H9 (cell line): ENCODE results near the gene ADGB. TPM values are rescaled to one million over a fixed set of nuclear protein-coding genes. Genes with fewer than 3 reads are reported as not detected.

Experiments used
- DNase-seq: peaks from one replicate; pipeline ENCODE4 v3.0.0-alpha.2; 2017
- H2AFZ ChIP-seq: one replicate; pipeline ENCODE4 v1.6.1; 2013; ENCODE audit warnings: mild to moderate bottlenecking, low read length, control low read depth, moderate library complexity
- H2AK5ac ChIP-seq: 2 replicates; pipeline ENCODE4 v1.6.1; 2013; ENCODE audit warnings: low read length, control low read depth, mixed read lengths; ENCODE audit not compliant: insufficient read length
- H2BK120ac ChIP-seq: one replicate; pipeline ENCODE4 v1.6.1; 2013; ENCODE audit warnings: low read depth, mild to moderate bottlenecking, low read length, control low read depth, inconsistent platforms; ENCODE audit not compliant: poor library complexity, severe bottlenecking
- H2BK12ac ChIP-seq: 2 replicates; pipeline ENCODE4 v1.6.1; 2013; ENCODE audit warnings: low read length, control low read depth, mixed read lengths, low read depth; ENCODE audit not compliant: insufficient read length
- H2BK15ac ChIP-seq: 2 replicates; pipeline ENCODE4 v1.6.1; 2013; ENCODE audit warnings: low read depth, low read length, control low read depth
- H2BK20ac ChIP-seq: one replicate; pipeline ENCODE4 v1.6.1; 2013; ENCODE audit warnings: low read depth, mild to moderate bottlenecking, low read length, control low read depth, inconsistent platforms; ENCODE audit not compliant: poor library complexity, severe bottlenecking
- H2BK5ac ChIP-seq: 2 replicates; pipeline ENCODE4 v1.6.1; 2013; ENCODE audit warnings: low read length, control low read depth, mixed read lengths; ENCODE audit not compliant: insufficient read length
- H3K14ac ChIP-seq: 2 replicates; pipeline ENCODE4 v1.6.1; 2013; ENCODE audit warnings: low read length, control low read depth; ENCODE audit not compliant: insufficient read depth
- H3K18ac ChIP-seq: 2 replicates; pipeline ENCODE4 v1.6.1; 2013; ENCODE audit warnings: low read depth, mild to moderate bottlenecking, mixed read lengths, low read length, control low read depth; ENCODE audit not compliant: insufficient read length
- H3K23ac ChIP-seq: 2 replicates; pipeline ENCODE4 v1.6.1; 2013; ENCODE audit warnings: low read length, control low read depth, mixed read lengths, low read depth; ENCODE audit not compliant: insufficient read length
- H3K23me2 ChIP-seq: 2 replicates; pipeline ENCODE4 v1.6.1; 2013; ENCODE audit warnings: low read depth, mild to moderate bottlenecking, mixed read lengths, low read length, control low read depth; ENCODE audit not compliant: insufficient read length, poor library complexity, severe bottlenecking
- H3K27ac ChIP-seq: 2 replicates; pipeline ENCODE4 v1.5.1; 2013; ENCODE audit warnings: low read length, control low read depth, mixed read lengths, low read depth; ENCODE audit not compliant: insufficient read length
- H3K27me3 ChIP-seq: 2 replicates; pipeline ENCODE4 v1.6.1; 2013; ENCODE audit warnings: low read length, control low read depth, inconsistent platforms; ENCODE audit not compliant: insufficient read depth
- H3K4ac ChIP-seq: 2 replicates; pipeline ENCODE4 v1.6.1; 2013; ENCODE audit warnings: low read depth, mild to moderate bottlenecking, control low read depth, inconsistent platforms, low read length, moderate library complexity
- H3K4me1 ChIP-seq: 2 replicates; pipeline ENCODE4 v1.6.1; 2013; ENCODE audit warnings: low read length, control low read depth, inconsistent platforms; ENCODE audit not compliant: insufficient read depth
- H3K4me2 ChIP-seq: 2 replicates; pipeline ENCODE4 v1.6.1; 2013; ENCODE audit warnings: low read length, control low read depth, mixed read lengths; ENCODE audit not compliant: insufficient read length, insufficient read depth
- H3K56ac ChIP-seq: 2 replicates; pipeline ENCODE4 v1.6.1; 2013; ENCODE audit warnings: low read depth, mild to moderate bottlenecking, mixed read lengths, low read length, control low read depth; ENCODE audit not compliant: insufficient read length
- H3K79me1 ChIP-seq: 2 replicates; pipeline ENCODE4 v1.6.1; 2013; ENCODE audit warnings: low read depth, mild to moderate bottlenecking, moderate library complexity, low read length, control low read depth, inconsistent platforms; ENCODE audit not compliant: insufficient read depth, poor library complexity, severe bottlenecking
- H3K79me2 ChIP-seq: 2 replicates; pipeline ENCODE4 v1.6.1; 2013; ENCODE audit warnings: low read length, control low read depth, inconsistent platforms; ENCODE audit not compliant: insufficient read depth
- H3K9ac ChIP-seq: 2 replicates; pipeline ENCODE4 v1.6.1; 2013; ENCODE audit warnings: low read length, control low read depth, mixed read lengths; ENCODE audit not compliant: insufficient read length; ENCODE audit errors: extremely low read depth
- H3K9me3 ChIP-seq: one replicate; pipeline ENCODE4 v1.6.1; 2013; ENCODE audit warnings: low read depth, low read length, inconsistent platforms; ENCODE audit not compliant: control insufficient read depth
- H3T11ph ChIP-seq: one replicate; pipeline ENCODE4 v1.6.1; 2013; ENCODE audit warnings: mild to moderate bottlenecking, low read length, control low read depth, inconsistent platforms
- H4K20me1 ChIP-seq: one replicate; pipeline ENCODE4 v1.6.1; 2013; ENCODE audit not compliant: control insufficient read depth, insufficient read length, insufficient read depth
- H4K5ac ChIP-seq: 2 replicates; pipeline ENCODE4 v1.6.1; 2013; ENCODE audit warnings: low read depth, mild to moderate bottlenecking, mixed read lengths, low read length, control low read depth; ENCODE audit not compliant: insufficient read length
- H4K8ac ChIP-seq: replicated peaks from 2 replicates; pipeline ENCODE4 v1.6.1; 2013; ENCODE audit warnings: low read length, control low read depth, mixed read lengths, low read depth; ENCODE audit not compliant: insufficient read length
- H4K91ac ChIP-seq: 2 replicates; pipeline ENCODE4 v1.6.1; 2013; ENCODE audit warnings: low read depth, mild to moderate bottlenecking, moderate library complexity, mixed read lengths, low read length, control low read depth; ENCODE audit not compliant: insufficient read length
- H3K27ac Mint-ChIP-seq, 3 experiments: 2 replicates in 2 of 3; 3 replicates in 1 of 3; pipeline ENCODE4 v1.8.0; 2020 to 2021; ENCODE audit warnings: mixed read lengths in 3 of 3, mild to moderate bottlenecking in 1 of 3, moderate library complexity in 1 of 3
- H3K27me3 Mint-ChIP-seq: 2 replicates; pipeline ENCODE4 v1.8.0; 2021; ENCODE audit warnings: low read depth, mild to moderate bottlenecking, moderate library complexity, mixed read lengths
- H3K36me3 Mint-ChIP-seq, 3 experiments: 2 replicates in 2 of 3; 3 replicates in 1 of 3; pipeline ENCODE4 v1.8.0; 2020 to 2021; ENCODE audit warnings: low read depth in 3 of 3, mixed read lengths in 3 of 3; ENCODE audit not compliant: insufficient read depth in 1 of 3
- H3K4me1 Mint-ChIP-seq, 2 experiments: 2 replicates each; pipeline ENCODE4 v1.8.0; 2020; ENCODE audit warnings: mixed read lengths in 2 of 2
- H3K4me3 Mint-ChIP-seq, 2 experiments: 2 replicates in 1 of 2; 3 replicates in 1 of 2; pipeline ENCODE4 v1.8.0; 2020 to 2021; ENCODE audit warnings: mild to moderate bottlenecking in 2 of 2, mixed read lengths in 2 of 2, moderate library complexity in 1 of 2
- H3K9me3 Mint-ChIP-seq, 2 experiments: 2 replicates in 1 of 2; 3 replicates in 1 of 2; pipeline ENCODE4 v1.8.0; 2020; ENCODE audit warnings: mild to moderate bottlenecking in 2 of 2, mixed read lengths in 2 of 2, moderate library complexity in 1 of 2
- CTCF ChIP-seq: fragments of 200-600 bp; sonication (generic); conservative IDR thresholded peaks from 3 replicates; pipeline ENCODE4 v1.8.0; 2021; ENCODE audit warnings: antibody characterized with exemption, mild to moderate bottlenecking
- WGBS: extraction: QIAGEN DNeasy Blood & Tissue Kit; methylation state at CpG from one replicate; pipeline ENCODE4 v1.1.7; 2013; ENCODE audit warnings: missing lambda C conversion rate, low lambda C conversion rate, mixed read lengths; ENCODE audit not compliant: insufficient read length; ENCODE audit errors: extremely low coverage; 5-methylcytosine and 5-hydroxymethylcytosine counted together
- total RNA-seq: library from RNA; stranded (reverse); gene quantifications from 2 replicates; pipeline ENCODE4 v1.2.1, GENCODE V29; 2021

ADGB gene
- total RNA-seq, 1 experiment from 2014 or later: not detected

- H3K23me2 ChIP-seq: no peaks in the 10 kb centered on the region
- no peak overlapping the region for H3K27ac ChIP-seq
- no peak overlapping the region for H3T11ph ChIP-seq
- no peak overlapping the region for H3K4me3 Mint-ChIP-seq
- H3K79me2 ChIP-seq: no peaks in the 10 kb centered on the region
- no peak overlapping the region for H3K4me2 ChIP-seq
- H2BK15ac ChIP-seq: no peak overlapping the region
- TF ChIP-seq CTCF: no peak
- no peak overlapping the region for H3K14ac ChIP-seq
- no peak overlapping the region for H3K23ac ChIP-seq
- DNase-seq: no peak
- no CpG with 5 or more reads among the region's 1 CpG for WGBS
- no peaks in the 10 kb centered on the region for H3K36me3 Mint-ChIP-seq
- H3K9me3 ChIP-seq: no peaks in the 10 kb centered on the region
- no peaks in the 10 kb centered on the region for H3K4me1 ChIP-seq
- H4K91ac ChIP-seq: no peak overlapping the region
- H3K79me1 ChIP-seq: no peaks in the 10 kb centered on the region
- H2BK20ac ChIP-seq: no peak overlapping the region
- H2BK120ac ChIP-seq: no peak overlapping the region
- no peak overlapping the region for H2AFZ ChIP-seq
- H3K56ac ChIP-seq: no peak overlapping the region
- H3K27ac Mint-ChIP-seq: no peak overlapping the region
- H3K4me1 Mint-ChIP-seq: no peaks in the 10 kb centered on the region
- H2AK5ac ChIP-seq: no peak overlapping the region
- H4K5ac ChIP-seq: no peak overlapping the region
- no peak overlapping the region for H4K8ac ChIP-seq
- no peaks in the 10 kb centered on the region for H3K27me3 Mint-ChIP-seq
- no peak overlapping the region for H3K4ac ChIP-seq
- H4K20me1 ChIP-seq: no peaks in the 10 kb centered on the region
- H3K18ac ChIP-seq: no peak overlapping the region
- H2BK12ac ChIP-seq: no peak overlapping the region
- no peak overlapping the region for H2BK5ac ChIP-seq
- H3K9ac ChIP-seq: no peak overlapping the region
- no peaks in the 10 kb centered on the region for H3K27me3 ChIP-seq
- H3K9me3 Mint-ChIP-seq: peaks cover 0 to 3% of the 10 kb centered on the region in 2 experiments; a peak in 2 of 5 replicates
Measured at GRCh38 chr6:146574211-146574610, 24.6 kb upstream of the ADGB start.
